Hepatocyte (in vitro differentiated cells): ENCODE data around the gene USP1.

ENCODE experiments used
- CTCF ChIP-seq: fragments of 200-600 bp; sonication (generic); IDR thresholded peaks from 2 replicates; pipeline ENCODE4 v1.5.1; 2016; ENCODE audit warnings: antibody characterized with exemption, mild to moderate bottlenecking; ENCODE audit not compliant: poor library complexity
- EZH2phosphoT487 ChIP-seq: fragments of 200-600 bp; sonication (generic); IDR thresholded peaks from one replicate; pipeline ENCODE4 v1.6.1; 2018; ENCODE audit warnings: antibody characterized with exemption, mild to moderate bottlenecking, low read depth, moderate library complexity; ENCODE audit not compliant: unreplicated experiment, severe bottlenecking

- TF ChIP-seq CTCF = no peak
- no peak for TF ChIP-seq EZH2phosphoT487
Observed at GRCh38 chr1:62429581-62429980, 7.3 kb upstream of the USP1 start.
